Glutamatergic neuron (in vitro differentiated cells): ENCODE measurements around the gene PABPN1L. TPM values are rescaled to one million over a fixed set of nuclear protein-coding genes. Genes with fewer than 3 reads are reported as not detected.

Experiments used
- DNase-seq: peaks from one replicate; pipeline ENCODE4 v3.0.0; 2022
- H3K27ac Mint-ChIP-seq: one replicate; pipeline ENCODE4 v1.8.0; 2020; ENCODE audit warnings: mild to moderate bottlenecking, mixed read lengths, inconsistent platforms; ENCODE audit not compliant: unreplicated experiment
- H3K27me3 Mint-ChIP-seq: one replicate; pipeline ENCODE4 v1.8.0; 2020; ENCODE audit warnings: mild to moderate bottlenecking, moderate library complexity, mixed read lengths, inconsistent platforms; ENCODE audit not compliant: unreplicated experiment
- H3K36me3 Mint-ChIP-seq: one replicate; pipeline ENCODE4 v1.8.0; 2020; ENCODE audit warnings: mild to moderate bottlenecking, mixed read lengths, inconsistent platforms; ENCODE audit not compliant: unreplicated experiment
- H3K4me1 Mint-ChIP-seq: one replicate; pipeline ENCODE4 v1.8.0; 2020; ENCODE audit warnings: mild to moderate bottlenecking, low read depth, mixed read lengths, inconsistent platforms; ENCODE audit not compliant: unreplicated experiment
- H3K4me3 Mint-ChIP-seq: one replicate; pipeline ENCODE4 v1.8.0; 2020; ENCODE audit warnings: mild to moderate bottlenecking, mixed read lengths, inconsistent platforms; ENCODE audit not compliant: unreplicated experiment
- H3K9me3 Mint-ChIP-seq: one replicate; pipeline ENCODE4 v1.8.0; 2020; ENCODE audit warnings: mild to moderate bottlenecking, moderate library complexity, mixed read lengths, inconsistent platforms; ENCODE audit not compliant: unreplicated experiment
- total RNA-seq: library from RNA; stranded (reverse); fragmentation: NEBNext Ultra II Directional; extraction: Animal tissue kit (Norgen Biotek cat#: 25700); gene quantifications from one replicate; pipeline ENCODE4 v1.2.1, GENCODE V29; 2021; ENCODE audit not compliant: unreplicated experiment
- TF ChIP-seq, protein P1 (sequence below): fragments of 200-600 bp; sonication (generic); IDR thresholded peaks from one replicate; pipeline ENCODE4 v1.5.0; 2021; ENCODE audit not compliant: partially characterized antibody, unreplicated experiment

PABPN1L gene
- total RNA-seq, 1 donor from 2014 or later, result 3.9 TPM

GRCh38 chr16:88884569-88885271, 18.3 kb upstream of the PABPN1L start:
- Mint-ChIP-seq H3K27me3 (peaks cover 22% of the 10 kb centered on the region), H3K4me1 (peaks cover 9% of the 10 kb centered on the region), H3K4me3 (no peak overlapping the region), H3K27ac (no peak overlapping the region), H3K9me3 (peaks cover 25% of the 10 kb centered on the region), H3K36me3 (no peaks in the 10 kb centered on the region)
- TF ChIP-seq, protein P1, sequence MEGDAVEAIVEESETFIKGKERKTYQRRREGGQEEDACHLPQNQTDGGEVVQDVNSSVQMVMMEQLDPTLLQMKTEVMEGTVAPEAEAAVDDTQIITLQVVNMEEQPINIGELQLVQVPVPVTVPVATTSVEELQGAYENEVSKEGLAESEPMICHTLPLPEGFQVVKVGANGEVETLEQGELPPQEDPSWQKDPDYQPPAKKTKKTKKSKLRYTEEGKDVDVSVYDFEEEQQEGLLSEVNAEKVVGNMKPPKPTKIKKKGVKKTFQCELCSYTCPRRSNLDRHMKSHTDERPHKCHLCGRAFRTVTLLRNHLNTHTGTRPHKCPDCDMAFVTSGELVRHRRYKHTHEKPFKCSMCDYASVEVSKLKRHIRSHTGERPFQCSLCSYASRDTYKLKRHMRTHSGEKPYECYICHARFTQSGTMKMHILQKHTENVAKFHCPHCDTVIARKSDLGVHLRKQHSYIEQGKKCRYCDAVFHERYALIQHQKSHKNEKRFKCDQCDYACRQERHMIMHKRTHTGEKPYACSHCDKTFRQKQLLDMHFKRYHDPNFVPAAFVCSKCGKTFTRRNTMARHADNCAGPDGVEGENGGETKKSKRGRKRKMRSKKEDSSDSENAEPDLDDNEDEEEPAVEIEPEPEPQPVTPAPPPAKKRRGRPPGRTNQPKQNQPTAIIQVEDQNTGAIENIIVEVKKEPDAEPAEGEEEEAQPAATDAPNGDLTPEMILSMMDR, result no peak
- DNase-seq, result no peak

DNA sequence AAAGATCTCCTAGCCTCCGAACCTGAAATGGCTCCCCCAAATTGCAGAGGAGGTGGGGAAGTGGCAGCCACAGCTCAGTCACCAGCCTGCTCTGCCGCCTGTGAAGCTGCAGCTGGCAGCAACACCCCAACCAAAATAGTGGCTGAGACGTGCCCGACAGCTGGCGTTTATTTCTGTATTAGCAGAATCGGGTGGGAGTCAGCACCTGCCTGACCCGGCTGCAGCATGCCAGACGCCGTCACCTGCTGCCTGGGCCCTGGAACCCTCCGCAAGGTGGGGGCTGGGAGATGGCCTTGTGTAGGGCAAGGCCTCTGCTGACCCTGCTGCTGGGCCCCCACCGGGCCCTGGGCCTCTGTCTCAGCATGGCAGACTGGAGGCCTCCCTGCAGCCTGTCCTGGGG, 17.5 kb upstream of the PABPN1L start:
- Mint-ChIP-seq H3K9me3 (peaks cover 23% of the 10 kb centered on the region), H3K27ac (no peak overlapping the region), H3K4me1 (peaks cover 10% of the 10 kb centered on the region), H3K27me3 (peaks cover 19% of the 10 kb centered on the region), H3K4me3 (no peak overlapping the region), H3K36me3 (no peaks in the 10 kb centered on the region)
- no peak for DNase-seq
- TF ChIP-seq, protein P1, result no peak

- Mint-ChIP-seq H3K27ac (no peak overlapping the region), H3K27me3 (peaks cover 17% of the 10 kb centered on the region), H3K4me1 (peaks cover 10% of the 10 kb centered on the region), H3K36me3 (no peaks in the 10 kb centered on the region), H3K9me3 (peaks cover 20% of the 10 kb centered on the region), H3K4me3 (no peak overlapping the region)
- no peak for DNase-seq
- TF ChIP-seq, protein P1, result no peak
Measured at GRCh38 chr16:88883117-88883895, 16.8 kb upstream of the PABPN1L start.

GRCh38 chr16:88882358-88883030, 16.0 kb upstream of the PABPN1L start:
- TF ChIP-seq, protein P1, result no peak
- peaks cover 10% of the 10 kb centered on the region for H3K4me1 Mint-ChIP-seq
- no peak overlapping the region for H3K4me3 Mint-ChIP-seq
- no peak overlapping the region for H3K27ac Mint-ChIP-seq
- H3K27me3 Mint-ChIP-seq, result peaks cover 17% of the 10 kb centered on the region
- H3K9me3 Mint-ChIP-seq, result peaks cover 20% of the 10 kb centered on the region
- no peak for DNase-seq
- no peaks in the 10 kb centered on the region for H3K36me3 Mint-ChIP-seq
